NOMO-1 treated with DMSO at 0.1 percent for 48 hours (cell line): ENCODE measurements around the gene FGGY.
"Not testable (repeated sequence)": the region's sequence is repeated elsewhere in the genome, so short reads cannot be mapped to it uniquely, and the experiment has no call there.

Experiments
- DNase-seq: peaks from one replicate; lab custom pipeline; 2025; ENCODE audit not compliant: unreplicated experiment; lab: John Stamatoyannopoulos, UW

The FGGY gene

GRCh38 chr1:59296358-59297256 is at the start of gene FGGY:
FGGY (plus strand) TSS chr1:59297094; CDS start chr1:59321550, 24,456 bp downstream.
- DNase-seq = peak; percentile 98

GRCh38 chr1:59248758-59249157 is 48.1 kb upstream of the FGGY start:
- DNase-seq = no peak

GRCh38 chr1:59249396-59250137 is 47.3 kb upstream of the FGGY start:
- DNase-seq = no peak

- DNase-seq = not testable (repeated sequence)
These were observed 45.8 kb upstream of the FGGY start for GRCh38 chr1:59251061-59251460.

GRCh38 chr1:59256429-59256828 is 40.5 kb upstream of the FGGY start:
- not testable (repeated sequence) for DNase-seq

GRCh38 chr1:59258412-59259032 is 38.4 kb upstream of the FGGY start:
- no peak for DNase-seq

GRCh38 chr1:59261537-59261936 is 35.4 kb upstream of the FGGY start:
- DNase-seq = no peak

- DNase-seq = no peak
These were observed 34.3 kb upstream of the FGGY start for GRCh38 chr1:59262631-59263030.

GRCh38 chr1:59263111-59263510 is 33.8 kb upstream of the FGGY start:
- DNase-seq = no peak

GRCh38 chr1:59265622-59266021 is 31.3 kb upstream of the FGGY start:
- no peak for DNase-seq

- peak; percentile 76 for DNase-seq
These were observed 30.5 kb upstream of the FGGY start for GRCh38 chr1:59266180-59266926.

- DNase-seq = no peak
These were observed 30.0 kb upstream of the FGGY start for GRCh38 chr1:59266927-59267293.

- DNase-seq = no peak
These were observed 28.5 kb upstream of the FGGY start for GRCh38 chr1:59268406-59268805.

GRCh38 chr1:59271561-59272260 is 25.2 kb upstream of the FGGY start:
- no peak for DNase-seq

- DNase-seq = no peak
These were observed 24.4 kb upstream of the FGGY start for GRCh38 chr1:59272507-59272906.

- DNase-seq = no peak
These were observed 20.4 kb upstream of the FGGY start for GRCh38 chr1:59276439-59276851.

GRCh38 chr1:59278780-59279354 is 18.0 kb upstream of the FGGY start:
- no peak for DNase-seq

GRCh38 chr1:59279645-59280044 is 17.2 kb upstream of the FGGY start:
- no peak for DNase-seq

- no peak for DNase-seq
These were observed 13.9 kb upstream of the FGGY start for GRCh38 chr1:59282951-59283350.

GRCh38 chr1:59285691-59286090 is 11.2 kb upstream of the FGGY start:
- DNase-seq = no peak
